GM18951 (cell line): ENCODE measurements around the gene SIX5.

Experiments used
- POLR2A ChIP-seq: IDR thresholded peaks from 4 replicates; pipeline ENCODE4 v1.6.1; 2011; ENCODE audit warnings: mild to moderate bottlenecking; ENCODE audit not compliant: insufficient read length, insufficient read depth; ENCODE audit errors: extremely low read depth
- in situ Hi-C: fragments of 300-500 bp; cut with MboI; formaldehyde crosslinking; loops from one replicate; pipeline ENCODE4 v1.12.0; 2022; ENCODE audit warnings: low sequenced_read_pairs, mixed read lengths, inconsistent platforms; ENCODE audit not compliant: unreplicated experiment

The SIX5 gene

DNA sequence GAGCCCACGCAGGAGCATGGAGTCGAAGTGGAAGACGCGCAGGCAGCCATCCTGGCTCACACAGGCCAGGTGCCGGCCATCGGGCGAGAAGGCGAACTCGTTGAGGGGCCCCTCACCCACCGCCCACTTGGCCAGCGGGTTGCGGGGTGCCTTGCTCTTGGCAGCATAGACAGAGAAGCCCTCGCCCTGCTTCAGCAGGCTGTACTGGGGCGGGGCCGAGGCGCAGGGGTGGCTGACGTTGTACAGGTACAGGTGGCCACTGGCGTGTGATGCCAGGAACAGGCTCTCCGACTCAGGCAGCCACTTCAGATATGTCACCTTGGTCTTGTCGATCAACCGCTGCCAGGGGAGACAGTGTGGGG, 17.5 kb upstream of the SIX5 start:
- no peak for TF ChIP-seq POLR2A
- in situ Hi-C loops = no loop called here

DNA sequence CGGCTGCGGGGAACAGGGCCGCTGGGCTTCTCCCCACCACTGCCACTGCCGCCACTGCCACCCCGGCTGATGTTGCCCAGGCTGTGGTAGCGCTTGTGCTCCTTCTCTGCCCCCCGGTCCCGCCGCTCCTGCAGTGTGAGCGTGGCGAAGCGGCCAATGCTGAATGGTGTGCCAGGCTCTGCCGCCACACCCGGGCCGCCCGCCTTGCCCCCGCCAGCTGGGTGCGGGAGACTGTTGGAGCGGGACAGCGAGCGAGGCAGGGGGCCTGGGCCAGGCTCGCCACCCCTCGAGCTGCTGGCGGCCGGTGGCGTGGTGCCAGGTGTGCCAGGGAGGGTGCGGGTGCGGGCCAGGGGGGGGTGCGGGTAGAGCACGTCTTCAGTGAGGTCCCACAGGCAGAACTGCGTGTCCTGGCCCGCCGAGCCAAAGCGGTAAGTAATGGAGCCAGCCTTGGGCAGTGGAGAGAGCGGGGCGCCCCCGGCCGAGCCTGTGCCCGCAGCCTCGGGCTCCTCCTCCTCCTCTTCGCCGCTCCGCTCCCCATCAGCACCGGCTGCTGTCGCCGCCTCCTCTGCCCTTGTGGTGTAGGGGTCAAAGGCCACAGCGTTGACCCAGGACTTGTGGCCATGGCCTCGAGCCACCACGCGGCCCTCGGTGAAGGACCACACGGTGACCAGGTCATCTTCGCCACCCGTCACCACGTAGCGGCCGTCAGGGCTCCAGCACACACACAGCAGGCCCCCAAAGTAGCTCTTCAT, 16.9 kb upstream of the SIX5 start:
- in situ Hi-C loops = no loop called here
- TF ChIP-seq POLR2A = no peak

DNA sequence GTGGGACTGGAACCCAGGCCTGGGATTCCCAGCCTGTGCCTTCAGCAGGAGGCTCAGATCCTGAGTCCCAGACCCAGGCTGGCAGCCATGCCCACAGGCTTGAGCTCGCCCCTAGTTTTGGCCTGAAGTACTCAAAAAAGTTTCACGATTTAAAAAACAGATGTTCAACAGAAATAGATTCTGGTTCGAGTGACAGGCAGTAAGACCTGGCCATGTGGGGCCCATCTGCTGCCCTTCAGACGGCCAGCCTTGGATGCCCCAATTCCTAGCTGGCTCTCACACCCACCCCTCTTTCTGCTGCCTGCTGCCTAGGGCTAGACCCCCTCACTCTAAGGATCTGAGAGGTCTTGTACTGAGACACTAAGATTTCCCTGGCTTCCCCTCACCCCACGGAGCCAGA, 16.0 kb upstream of the SIX5 start:
- in situ Hi-C loops = no loop called here
- no peak for TF ChIP-seq POLR2A

- in situ Hi-C loops = no loop called here
These were observed 15.0 kb upstream of the SIX5 start for GRCh38 chr19:45784096-45784495.

DNA sequence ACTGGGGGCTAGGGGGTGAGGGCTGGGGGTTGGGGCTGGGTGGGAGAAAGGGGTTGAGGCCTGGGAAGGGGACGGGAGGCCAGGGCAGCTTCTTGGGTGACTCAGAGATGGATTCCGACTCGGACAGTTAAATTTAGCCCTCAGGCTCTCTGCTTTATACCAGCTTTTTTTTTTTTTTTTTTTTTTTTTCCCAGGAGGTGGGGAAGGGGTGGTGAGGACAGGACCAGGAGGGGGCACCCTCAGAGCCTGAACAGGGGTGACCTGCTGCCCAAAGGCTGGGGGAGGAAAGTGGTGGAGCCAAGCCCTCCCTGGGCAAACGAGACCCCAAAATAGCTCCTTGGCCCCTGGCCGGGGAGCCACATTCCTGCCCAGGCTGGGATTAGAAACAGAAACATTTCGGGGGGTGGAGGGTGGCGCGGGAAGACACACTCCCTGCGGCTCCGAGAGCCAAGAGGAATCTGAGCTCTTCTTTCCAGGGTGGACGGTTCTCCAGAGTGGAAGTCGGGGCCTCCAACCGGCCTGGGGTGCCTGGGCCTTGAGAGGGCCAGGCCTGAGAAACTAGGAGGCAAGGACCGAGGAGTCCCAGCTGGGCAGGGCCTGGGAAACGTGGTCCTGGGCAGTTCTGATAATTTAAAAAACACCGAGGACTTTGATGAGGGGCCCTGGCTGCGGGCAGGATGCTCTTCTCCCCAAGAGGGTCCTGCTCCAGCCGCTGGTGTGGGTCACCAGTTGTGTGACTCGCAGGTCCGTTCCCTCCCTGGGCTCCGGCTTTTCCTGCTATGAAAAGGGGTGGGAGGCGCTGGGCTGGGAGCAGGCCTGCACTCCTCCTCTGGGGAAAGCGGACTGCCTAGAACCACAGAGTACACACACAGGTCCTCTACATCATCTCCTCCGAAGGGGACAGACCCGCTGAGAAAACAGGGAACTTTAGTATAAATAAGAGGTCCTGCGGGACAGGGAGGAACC, 14.1 kb upstream of the SIX5 start:
- in situ Hi-C loops = no loop called here
- no peak for TF ChIP-seq POLR2A

More at GRCh38 chr19:45784096-45784495, 15.0 kb upstream of the SIX5 start:
- TF ChIP-seq POLR2A = no peak

DNA sequence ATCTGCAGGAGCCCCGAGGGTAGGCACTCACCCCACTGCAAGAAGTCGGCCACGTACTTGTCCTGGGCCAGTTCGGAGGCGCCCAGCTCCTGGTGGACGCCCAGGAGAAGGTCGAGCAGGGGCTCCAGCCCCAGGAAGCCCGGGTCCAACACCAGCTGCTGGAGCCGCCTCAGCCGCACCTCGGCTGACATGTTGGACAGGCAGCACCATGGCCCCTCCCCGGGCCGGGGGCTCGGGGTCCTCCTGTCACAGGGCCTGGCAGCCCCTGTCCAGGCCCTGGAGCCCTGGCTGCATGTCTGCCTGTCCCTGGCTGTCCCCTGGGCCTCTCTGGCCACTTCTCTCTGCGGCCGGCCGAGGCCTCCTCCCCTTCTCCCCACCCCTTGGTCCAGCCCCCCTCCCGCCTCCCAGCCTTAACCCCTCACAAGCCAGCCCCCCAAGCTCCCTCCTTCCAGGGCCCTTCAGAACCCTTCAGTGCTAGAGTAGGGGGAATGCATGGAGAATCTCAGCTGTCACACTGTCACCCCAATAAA, 13.2 kb upstream of the SIX5 start, which contains the start of gene DMPK:
DMPK (minus strand) TSS at position 329 of the 530 bp plus-strand sequence; CDS start at position 191, 138 bp downstream.
- in situ Hi-C loops = no loop called here
- TF ChIP-seq POLR2A = no peak

DNA sequence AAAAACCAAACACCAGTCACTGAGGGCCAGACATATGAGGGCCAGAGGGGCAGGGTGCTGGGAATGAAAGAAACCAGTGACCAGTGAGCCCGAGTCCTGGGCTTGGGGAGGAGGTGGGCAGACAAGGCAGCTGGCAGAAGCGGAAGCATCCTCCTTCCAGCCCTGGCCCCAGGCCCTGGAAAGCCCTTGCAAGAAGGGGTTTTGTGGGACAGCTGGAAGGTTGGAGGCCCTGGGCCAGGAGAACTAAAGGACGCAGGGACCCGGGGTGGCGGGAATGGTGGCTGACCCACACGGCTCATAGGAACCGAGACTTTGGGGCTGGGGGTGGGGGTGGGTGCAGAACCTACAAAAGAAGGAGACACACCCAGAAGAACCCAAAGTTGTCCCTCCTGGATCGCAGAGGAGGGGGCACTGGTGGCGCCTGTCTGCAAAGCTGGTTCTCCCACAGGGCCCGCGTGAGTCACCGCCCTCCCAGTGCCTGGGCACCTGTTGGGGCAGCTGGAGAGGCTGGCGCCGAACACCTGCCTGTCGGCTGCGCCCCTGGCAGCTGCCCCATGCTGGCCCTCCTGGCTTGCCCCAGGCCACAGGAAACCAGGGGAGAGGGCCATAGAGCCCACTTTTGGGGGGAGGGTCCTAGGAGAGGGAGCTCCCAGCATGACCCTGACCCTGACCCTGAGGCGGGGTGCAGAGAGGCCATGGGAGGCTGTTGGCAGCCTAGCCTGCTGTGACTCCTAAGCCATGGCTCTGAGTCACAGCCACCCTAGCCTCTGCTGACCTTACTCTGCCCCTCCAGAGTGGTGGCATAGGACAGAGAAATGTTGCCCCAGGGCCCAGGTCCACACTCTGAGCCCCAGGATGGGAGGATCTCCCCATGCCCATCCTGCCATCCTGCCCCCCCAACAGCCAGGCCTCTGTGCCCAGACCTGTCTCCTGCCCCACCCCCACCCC, 12.4 kb upstream of the SIX5 start:
- in situ Hi-C loops = no loop called here
- TF ChIP-seq POLR2A = no peak

DNA sequence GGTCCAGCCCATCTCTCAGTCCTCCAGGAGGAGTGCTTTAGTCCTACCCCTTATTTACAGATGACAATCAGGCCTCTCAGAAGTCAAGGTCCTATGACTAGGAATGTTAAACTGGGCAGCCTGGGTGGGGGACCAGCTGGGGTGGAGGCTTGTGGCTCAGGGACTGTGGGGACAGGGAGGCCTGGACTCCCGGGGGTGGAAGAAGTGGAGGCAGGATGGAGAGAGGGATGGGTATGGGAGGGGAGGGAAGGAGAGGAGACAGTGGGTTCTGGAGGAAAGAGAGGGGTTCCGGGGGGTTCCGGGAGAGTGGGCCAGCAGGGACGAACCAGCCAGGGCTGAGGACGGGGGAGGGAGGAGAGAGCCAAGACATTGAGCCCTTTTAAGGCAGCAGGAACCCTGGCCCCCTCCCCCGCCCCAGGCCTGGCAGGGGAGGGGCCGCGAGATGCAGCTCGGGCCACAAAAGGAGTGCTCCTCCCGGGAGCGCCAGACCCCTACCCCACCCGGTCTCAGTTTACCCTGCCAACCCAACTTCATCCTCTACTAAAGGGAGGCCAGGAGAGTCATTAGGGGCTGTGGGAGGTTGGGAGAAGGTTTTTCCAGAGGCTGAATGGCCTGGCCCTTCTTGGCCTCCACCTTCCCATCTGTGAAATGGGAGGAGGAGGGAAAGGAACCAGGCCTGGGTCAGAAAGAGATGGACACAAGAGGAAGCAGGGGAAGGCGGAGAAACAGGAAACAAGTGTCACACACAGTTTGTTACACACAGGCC, 11.6 kb upstream of the SIX5 start:
- TF ChIP-seq POLR2A = no peak
- in situ Hi-C loops = no loop called here

DNA sequence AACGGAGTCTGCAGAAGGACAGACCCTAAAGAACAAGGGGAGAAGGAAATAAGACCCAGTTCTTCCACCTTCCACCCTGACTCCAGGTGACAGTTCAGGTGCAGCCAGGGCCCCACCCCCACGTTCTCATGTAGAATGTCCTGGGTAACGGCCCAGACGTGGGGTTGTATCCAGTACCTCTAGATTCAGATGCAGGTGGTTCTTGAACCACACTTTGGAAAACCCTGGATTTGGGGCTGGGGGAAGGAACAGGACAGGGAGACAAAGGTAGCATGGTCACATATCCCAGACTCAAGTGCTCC, 11.0 kb upstream of the SIX5 start:
- in situ Hi-C loops = no loop called here
- no peak for TF ChIP-seq POLR2A

- no peak for TF ChIP-seq POLR2A
These were observed 10.4 kb upstream of the SIX5 start for GRCh38 chr19:45779231-45780145.

GRCh38 chr19:45778010-45778661, 9.1 kb upstream of the SIX5 start:
- in situ Hi-C loops = no loop called here
- TF ChIP-seq POLR2A = no peak

More at GRCh38 chr19:45779231-45780145, 10.4 kb upstream of the SIX5 start:
- in situ Hi-C loops = no loop called here
